ES-I3 (cell line): Measurements from ENCODE around the gene TMBIM6.

Experiments used
- H3K36me3 ChIP-seq: 2 replicates; pipeline ENCODE4 v1.6.1; 2013; ENCODE audit warnings: mild to moderate bottlenecking, low read length, control low read depth, moderate library complexity; ENCODE audit not compliant: insufficient read depth
- H3K4me1 ChIP-seq: 2 replicates; pipeline ENCODE4 v1.6.1; 2013; ENCODE audit warnings: mild to moderate bottlenecking, control low read depth, low read length; ENCODE audit not compliant: insufficient read depth
- H3K9ac ChIP-seq: 2 replicates; pipeline ENCODE4 v1.6.1; 2013; ENCODE audit warnings: low read depth, mild to moderate bottlenecking, low read length, moderate library complexity
- H3K9me3 ChIP-seq: 2 replicates; pipeline ENCODE4 v1.6.1; 2013; ENCODE audit warnings: mild to moderate bottlenecking, low read length, moderate library complexity; ENCODE audit not compliant: control insufficient read depth, insufficient read depth

TMBIM6 gene

GRCh38 chr12:49806321-49806813 is 65.0 kb downstream of the TMBIM6 start:
- no peak overlapping the region for H3K9ac ChIP-seq
- no peaks in the 10 kb centered on the region for H3K9me3 ChIP-seq
- H3K4me1 ChIP-seq = peaks cover 35% of the 10 kb centered on the region
- H3K36me3 ChIP-seq = peaks cover 7% of the 10 kb centered on the region; the same call in 1 of the 2 replicates

DNA sequence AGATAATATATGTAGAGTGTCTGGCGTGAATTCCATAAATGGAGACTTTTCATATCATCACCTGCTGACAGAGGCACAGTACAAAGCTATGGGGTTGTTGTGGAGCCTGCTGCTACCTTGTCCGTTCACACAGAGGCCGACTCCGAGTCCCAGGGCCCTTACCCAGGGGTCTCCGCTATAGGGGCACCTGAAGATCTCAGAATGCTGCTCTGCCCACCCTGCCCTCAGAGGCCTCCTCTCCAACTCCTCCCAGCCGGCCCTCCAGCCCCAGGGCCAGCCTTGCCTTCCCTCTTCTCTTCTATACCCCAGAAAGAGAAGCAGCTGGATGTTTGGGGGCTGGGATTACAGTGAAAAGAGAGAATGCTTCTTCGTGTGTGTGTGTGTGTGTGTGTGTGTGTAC is 65.5 kb downstream of the TMBIM6 start:
- peaks cover 7% of the 10 kb centered on the region; the same call in 1 of the 2 replicates for H3K36me3 ChIP-seq
- no peak overlapping the region for H3K9ac ChIP-seq
- H3K9me3 ChIP-seq = no peaks in the 10 kb centered on the region
- H3K4me1 ChIP-seq = peaks cover 38% of the 10 kb centered on the region

GRCh38 chr12:49807991-49808580 is 66.7 kb downstream of the TMBIM6 start:
- Histone ChIP-seq H3K9ac (no peak overlapping the region), H3K4me1 (peaks cover 38% of the 10 kb centered on the region), H3K36me3 (peaks cover 6% of the 10 kb centered on the region; the same call in 1 of the 2 replicates), H3K9me3 (no peaks in the 10 kb centered on the region)

GRCh38 chr12:49808686-49809380 is 67.5 kb downstream of the TMBIM6 start:
- Histone ChIP-seq H3K4me1 (peaks cover 38% of the 10 kb centered on the region), H3K9ac (no peak overlapping the region), H3K36me3 (no peaks in the 10 kb centered on the region; the same call in 1 of the 2 replicates), H3K9me3 (no peaks in the 10 kb centered on the region)

DNA sequence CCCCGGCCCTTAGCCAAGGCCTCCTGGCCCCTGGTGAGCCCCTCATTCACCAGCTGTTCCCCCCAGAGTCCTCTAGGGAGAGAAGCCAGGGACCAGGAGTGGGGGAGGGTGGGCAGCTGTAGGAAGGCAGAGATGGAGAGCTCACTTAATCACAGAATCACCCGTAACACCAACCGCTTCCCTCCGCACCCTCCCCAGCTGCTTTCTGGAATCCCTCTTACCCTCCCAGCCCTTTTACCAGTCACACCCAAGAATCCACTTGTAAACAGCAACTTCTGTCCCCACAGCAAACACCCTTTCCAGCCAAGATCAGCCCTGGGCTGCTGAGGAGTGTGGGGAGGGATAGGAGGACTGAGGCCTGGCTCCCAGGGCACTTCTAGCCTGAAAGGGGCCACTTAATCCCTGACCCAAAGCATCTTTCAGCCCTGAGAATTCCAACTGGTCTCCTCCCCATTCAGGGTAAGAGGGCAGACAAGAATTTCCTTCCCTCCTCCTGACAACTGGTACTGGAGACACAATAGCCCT is 68.1 kb downstream of the TMBIM6 start:
- no peaks in the 10 kb centered on the region; the same call in 1 of the 2 replicates for H3K36me3 ChIP-seq
- H3K4me1 ChIP-seq = peaks cover 38% of the 10 kb centered on the region
- no peaks in the 10 kb centered on the region for H3K9me3 ChIP-seq
- H3K9ac ChIP-seq = no peak overlapping the region

DNA sequence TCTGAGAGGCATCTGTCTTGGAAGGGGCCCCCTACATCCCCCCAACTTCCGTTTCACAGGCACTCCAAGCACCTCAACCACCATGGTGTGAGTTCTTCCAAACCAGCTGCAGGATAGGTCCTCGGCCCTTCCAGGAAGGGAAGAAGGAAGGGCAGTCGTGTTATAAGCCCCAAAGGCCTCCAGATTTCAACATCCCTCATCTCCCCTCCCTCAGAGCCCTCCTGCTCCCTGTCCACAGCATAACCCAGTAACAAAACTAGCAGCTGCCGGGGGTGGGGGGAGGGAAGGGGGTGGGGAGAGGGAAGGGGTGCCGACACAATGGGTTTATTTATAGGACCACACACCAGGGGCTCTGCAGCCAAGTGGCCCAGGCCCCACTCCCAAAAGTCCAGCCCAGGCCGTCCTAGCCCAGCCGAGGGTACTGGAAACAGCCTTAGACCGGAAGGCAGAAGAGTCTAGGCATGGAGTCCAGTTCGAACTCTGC is 68.6 kb downstream of the TMBIM6 start:
- no peak overlapping the region for H3K9ac ChIP-seq
- no peaks in the 10 kb centered on the region; the same call in 1 of the 2 replicates for H3K36me3 ChIP-seq
- H3K4me1 ChIP-seq = peaks cover 38% of the 10 kb centered on the region
- no peaks in the 10 kb centered on the region for H3K9me3 ChIP-seq

GRCh38 chr12:49811136-49811535 is 69.8 kb downstream of the TMBIM6 start:
- no peaks in the 10 kb centered on the region for H3K9me3 ChIP-seq
- no peak overlapping the region for H3K9ac ChIP-seq
- H3K36me3 ChIP-seq = no peaks in the 10 kb centered on the region

DNA sequence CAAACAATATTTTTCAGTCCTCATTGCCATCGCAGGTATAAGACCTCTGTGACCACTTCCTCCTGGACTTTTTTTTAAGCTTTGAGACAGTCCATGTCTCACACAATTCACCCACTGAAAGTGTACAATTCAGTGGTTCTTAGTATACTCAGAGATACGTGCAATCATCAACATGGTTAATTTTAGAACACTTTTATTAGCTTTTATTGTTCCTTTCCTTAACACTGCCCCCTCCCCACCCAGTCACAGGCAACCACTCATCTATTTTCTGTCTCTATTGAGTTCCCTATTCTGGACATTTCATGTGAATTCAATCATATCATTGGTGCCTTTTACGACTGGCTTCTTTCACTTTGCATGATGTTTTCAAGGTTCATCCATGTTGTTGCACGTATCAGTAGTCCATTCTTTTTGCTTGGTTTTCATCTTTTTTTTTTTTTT is 70.6 kb downstream of the TMBIM6 start:
- H3K9ac ChIP-seq = no peak overlapping the region
- H3K4me1 ChIP-seq = peaks cover 38% of the 10 kb centered on the region
- no peaks in the 10 kb centered on the region for H3K36me3 ChIP-seq
- no peaks in the 10 kb centered on the region for H3K9me3 ChIP-seq

More at GRCh38 chr12:49811136-49811535, 69.8 kb downstream of the TMBIM6 start:
- peaks cover 38% of the 10 kb centered on the region for H3K4me1 ChIP-seq

DNA sequence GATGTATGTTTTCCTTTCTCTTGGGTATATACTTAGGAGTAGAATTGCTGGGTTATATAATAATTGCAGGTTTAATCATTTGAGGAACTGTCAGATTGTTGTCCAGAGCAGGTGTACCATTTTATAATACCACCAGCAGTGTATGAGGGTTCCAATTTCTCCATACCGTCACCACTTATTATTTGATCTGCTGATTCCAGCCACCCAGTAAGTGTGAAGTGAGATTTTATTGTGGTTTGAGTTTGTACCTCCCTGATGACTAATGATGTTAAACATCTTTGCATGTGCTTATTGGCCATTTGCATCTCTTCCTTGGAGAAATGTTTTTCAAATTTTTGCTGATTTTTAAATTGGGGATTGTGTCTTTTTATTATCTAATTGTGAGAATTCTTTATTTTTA is 71.8 kb downstream of the TMBIM6 start:
- Histone ChIP-seq H3K9ac (no peak overlapping the region), H3K4me1 (peaks cover 32% of the 10 kb centered on the region), H3K36me3 (no peaks in the 10 kb centered on the region), H3K9me3 (no peaks in the 10 kb centered on the region)
